AG09309 (cell line): Measurements from ENCODE around the gene BCKDK.

Experiments used
- DNase-seq: peaks from one replicate; pipeline ENCODE4 v3.0.0-alpha.2; 2010; ENCODE audit warnings: low read depth
- H3K4me3 ChIP-seq: 2 replicates; pipeline ENCODE4 v1.5.1; 2011; ENCODE audit warnings: mild to moderate bottlenecking, low read depth, low read length, moderate library complexity; ENCODE audit not compliant: control insufficient read depth
- CTCF ChIP-seq: IDR thresholded peaks from 2 replicates; pipeline ENCODE4 v1.5.1; 2011; ENCODE audit warnings: mild to moderate bottlenecking, low read depth, low read length, inconsistent platforms; ENCODE audit not compliant: insufficient read depth, control insufficient read depth; ENCODE audit errors: missing control alignments

BCKDK gene

GRCh38 chr16:31108035-31108793 is at the start of gene BCKDK:
Gene BCKDK (plus strand): TSS chr16:31108386. CDS start chr16:31109224, 838 bp downstream.
- H3K4me3 ChIP-seq, result peak within 1 kb of the TSS; percentile 66
- no peak for TF ChIP-seq CTCF
- DNase-seq, result no peak

GRCh38 chr16:31061126-31061812 is 46.9 kb upstream of the BCKDK start:
- no peak for DNase-seq
- H3K4me3 ChIP-seq, result no peak overlapping the region
- no peak for TF ChIP-seq CTCF

GRCh38 chr16:31061813-31062440 is 46.3 kb upstream of the BCKDK start:
- TF ChIP-seq CTCF, result no peak
- no peak overlapping the region for H3K4me3 ChIP-seq
- no peak for DNase-seq

- TF ChIP-seq CTCF, result no peak
- no peak for DNase-seq
- H3K4me3 ChIP-seq, result no peak overlapping the region
Observed at GRCh38 chr16:31063495-31063842, 44.7 kb upstream of the BCKDK start.

- no peak overlapping the region for H3K4me3 ChIP-seq
- no peak for DNase-seq
- no peak for TF ChIP-seq CTCF
Observed at GRCh38 chr16:31063843-31064611, 44.2 kb upstream of the BCKDK start.

- no peak for TF ChIP-seq CTCF
- DNase-seq, result peak; percentile 86
- H3K4me3 ChIP-seq, result no peak overlapping the region; the same call in none of the 2 replicates
Observed at GRCh38 chr16:31064882-31065461, 43.2 kb upstream of the BCKDK start.
